GM12865 (cell line): ENCODE data around the gene KCNIP4.

Source experiments
- DNase-seq: peaks from one replicate; pipeline ENCODE4 v3.0.0; 2010; ENCODE audit warnings: low read depth
- H3K4me3 ChIP-seq: 2 replicates; pipeline ENCODE4 v1.5.1; 2011; ENCODE audit warnings: mild to moderate bottlenecking, low read depth, low read length, control low read depth
- TF ChIP-seq, protein P1 (sequence below): IDR thresholded peaks from 2 replicates; pipeline ENCODE4 v1.5.1; 2011; ENCODE audit warnings: low read length, control low read depth, low read depth, inconsistent platforms; ENCODE audit not compliant: insufficient read depth; ENCODE audit errors: missing control alignments

KCNIP4 gene

DNA sequence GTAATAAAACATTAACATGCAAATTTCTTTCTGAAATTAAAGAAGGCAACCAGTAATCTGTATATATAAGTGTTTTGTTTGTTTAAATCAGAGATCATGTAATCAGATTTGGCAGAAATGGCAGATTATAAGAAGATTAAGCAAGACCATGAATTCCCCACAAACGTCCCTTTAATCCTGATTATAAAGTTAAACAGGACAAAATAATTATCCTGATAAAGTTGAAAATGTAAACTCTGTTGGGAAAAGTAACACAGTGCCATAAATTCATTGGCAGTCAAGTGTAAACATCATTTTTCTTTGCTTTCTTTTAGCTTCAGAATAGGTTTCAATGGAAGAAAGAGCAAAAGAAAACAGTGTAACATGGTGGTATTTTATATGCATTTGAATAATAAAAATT lies 256.3 kb downstream of the KCNIP4 start:
- TF ChIP-seq, protein P1, sequence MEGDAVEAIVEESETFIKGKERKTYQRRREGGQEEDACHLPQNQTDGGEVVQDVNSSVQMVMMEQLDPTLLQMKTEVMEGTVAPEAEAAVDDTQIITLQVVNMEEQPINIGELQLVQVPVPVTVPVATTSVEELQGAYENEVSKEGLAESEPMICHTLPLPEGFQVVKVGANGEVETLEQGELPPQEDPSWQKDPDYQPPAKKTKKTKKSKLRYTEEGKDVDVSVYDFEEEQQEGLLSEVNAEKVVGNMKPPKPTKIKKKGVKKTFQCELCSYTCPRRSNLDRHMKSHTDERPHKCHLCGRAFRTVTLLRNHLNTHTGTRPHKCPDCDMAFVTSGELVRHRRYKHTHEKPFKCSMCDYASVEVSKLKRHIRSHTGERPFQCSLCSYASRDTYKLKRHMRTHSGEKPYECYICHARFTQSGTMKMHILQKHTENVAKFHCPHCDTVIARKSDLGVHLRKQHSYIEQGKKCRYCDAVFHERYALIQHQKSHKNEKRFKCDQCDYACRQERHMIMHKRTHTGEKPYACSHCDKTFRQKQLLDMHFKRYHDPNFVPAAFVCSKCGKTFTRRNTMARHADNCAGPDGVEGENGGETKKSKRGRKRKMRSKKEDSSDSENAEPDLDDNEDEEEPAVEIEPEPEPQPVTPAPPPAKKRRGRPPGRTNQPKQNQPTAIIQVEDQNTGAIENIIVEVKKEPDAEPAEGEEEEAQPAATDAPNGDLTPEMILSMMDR = no peak
- no peak for DNase-seq
- no peak overlapping the region for H3K4me3 ChIP-seq

DNA sequence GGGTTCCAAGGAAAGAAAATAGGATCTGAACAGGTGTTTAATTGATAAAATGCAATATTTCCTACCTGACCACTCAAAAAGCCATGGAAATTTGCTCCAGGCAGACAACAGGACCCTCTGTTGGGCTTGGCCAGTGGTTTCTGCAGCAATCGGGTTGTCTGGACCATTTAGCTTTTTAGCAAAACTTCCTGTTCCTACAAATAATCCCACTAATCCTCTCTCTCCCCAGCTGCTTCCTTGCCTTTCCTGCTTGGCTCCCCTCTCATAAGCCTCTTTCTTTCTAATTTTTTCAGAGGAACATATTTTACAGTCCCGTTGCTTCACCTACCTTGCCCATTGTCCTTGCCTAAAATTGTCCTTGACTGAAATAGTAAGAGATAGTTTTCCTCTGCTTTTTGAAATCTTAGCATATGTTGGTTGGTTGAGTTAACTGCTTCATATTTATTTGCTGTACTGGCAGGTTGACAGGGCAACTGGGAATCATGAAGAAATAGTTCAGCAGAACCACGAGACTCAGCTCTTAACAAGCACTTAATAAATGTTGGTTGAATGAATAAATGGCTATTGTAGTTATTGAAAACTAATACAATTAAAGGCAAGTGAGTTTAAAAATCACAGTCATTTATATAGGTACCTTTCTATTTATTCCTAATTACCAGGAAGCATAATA lies 259.8 kb downstream of the KCNIP4 start:
- TF ChIP-seq, protein P1 = no peak
- DNase-seq = no peak

DNA sequence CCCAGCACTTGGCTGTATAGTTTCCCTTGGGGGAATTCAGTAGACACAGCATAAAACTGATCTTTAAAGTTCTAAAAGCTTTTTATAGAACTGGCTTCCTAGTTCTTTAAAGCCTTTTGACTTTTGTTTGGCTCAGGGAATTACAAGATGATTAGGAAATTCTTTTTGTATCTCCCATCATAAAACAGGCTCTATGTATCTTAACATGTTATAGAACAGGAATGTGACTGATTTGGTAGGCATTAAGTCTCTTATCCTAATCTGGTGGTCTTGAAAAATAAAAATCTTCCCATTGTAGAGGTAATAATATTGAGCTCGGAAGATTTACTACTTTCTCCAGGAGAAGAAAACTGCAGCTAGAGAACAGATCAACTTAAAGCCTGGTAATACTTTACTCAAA lies 262.7 kb downstream of the KCNIP4 start:
- DNase-seq = no peak
- TF ChIP-seq, protein P1 = no peak
- H3K4me3 ChIP-seq = no peak overlapping the region

More for the DNA sequence above, 259.8 kb downstream of the KCNIP4 start:
- H3K4me3 ChIP-seq = no peak overlapping the region

DNA sequence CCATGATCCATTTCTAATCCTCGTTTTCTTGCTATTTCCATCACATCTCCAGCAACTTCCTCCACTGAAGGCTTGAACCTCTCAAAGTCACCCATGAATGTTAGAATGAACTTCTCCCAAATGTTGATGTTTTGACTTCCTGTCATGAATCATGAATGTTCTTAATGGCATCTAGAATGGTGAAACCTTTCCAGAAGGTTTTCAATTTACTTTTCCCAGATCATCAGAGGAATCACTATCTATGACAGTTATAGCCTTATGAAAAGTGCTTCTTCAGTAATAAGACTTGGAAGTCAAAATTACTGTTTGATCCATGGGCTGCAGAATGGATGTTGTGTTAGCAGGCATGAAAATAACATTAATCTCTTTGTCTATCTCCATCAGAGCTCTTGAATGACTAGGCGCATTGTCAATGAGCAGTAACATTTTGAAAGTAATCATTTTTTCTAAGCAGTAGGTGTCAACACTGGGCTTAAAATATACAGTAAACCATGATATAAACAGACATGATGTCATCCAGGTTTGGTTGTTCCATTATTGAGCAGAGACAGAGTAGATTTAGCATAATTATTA lies 268.2 kb downstream of the KCNIP4 start:
- DNase-seq = no peak
- TF ChIP-seq, protein P1 = no peak
- no peak overlapping the region for H3K4me3 ChIP-seq

DNA sequence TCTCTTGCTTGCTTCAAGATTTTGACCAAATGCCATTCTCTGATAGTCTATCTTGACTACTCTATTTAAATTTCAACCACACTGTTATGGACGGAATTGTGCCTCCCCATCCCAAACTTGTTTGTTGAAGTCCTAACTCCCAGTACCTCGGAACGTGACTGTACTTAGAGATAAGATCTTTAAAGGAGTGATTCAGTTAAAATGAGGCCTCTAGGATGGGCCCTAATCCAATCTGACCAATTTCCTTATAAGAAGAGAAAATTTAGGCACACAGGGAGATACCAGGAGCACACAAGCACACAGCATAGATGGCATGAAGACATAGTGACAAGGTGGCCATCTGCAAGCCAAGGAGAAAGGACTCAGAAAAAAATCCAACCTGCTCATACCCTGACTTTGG lies 269.9 kb downstream of the KCNIP4 start:
- H3K4me3 ChIP-seq = no peak overlapping the region
- DNase-seq = no peak

DNA sequence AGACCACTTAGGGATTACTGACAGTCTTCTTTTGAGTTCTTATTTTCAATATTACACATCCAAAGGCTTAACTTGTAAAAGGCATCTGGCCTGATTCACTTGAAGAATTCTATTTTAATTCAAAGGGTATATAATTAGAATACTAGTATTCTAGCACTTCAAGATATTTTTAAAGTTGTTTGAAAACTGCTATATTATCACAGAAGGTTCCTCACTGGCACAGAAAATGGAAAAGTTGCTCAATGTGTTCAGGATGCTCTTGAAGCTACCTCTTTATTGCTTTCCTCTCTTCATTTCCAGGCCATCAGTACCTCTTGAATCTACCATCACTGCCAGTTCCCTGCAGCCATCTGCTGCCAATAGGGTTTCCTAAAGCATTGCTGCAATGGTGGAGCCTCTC lies 271.4 kb downstream of the KCNIP4 start:
- no peak overlapping the region for H3K4me3 ChIP-seq
- TF ChIP-seq, protein P1 = no peak
- DNase-seq = no peak

More for the DNA sequence above, 269.9 kb downstream of the KCNIP4 start:
- TF ChIP-seq, protein P1 = no peak

DNA sequence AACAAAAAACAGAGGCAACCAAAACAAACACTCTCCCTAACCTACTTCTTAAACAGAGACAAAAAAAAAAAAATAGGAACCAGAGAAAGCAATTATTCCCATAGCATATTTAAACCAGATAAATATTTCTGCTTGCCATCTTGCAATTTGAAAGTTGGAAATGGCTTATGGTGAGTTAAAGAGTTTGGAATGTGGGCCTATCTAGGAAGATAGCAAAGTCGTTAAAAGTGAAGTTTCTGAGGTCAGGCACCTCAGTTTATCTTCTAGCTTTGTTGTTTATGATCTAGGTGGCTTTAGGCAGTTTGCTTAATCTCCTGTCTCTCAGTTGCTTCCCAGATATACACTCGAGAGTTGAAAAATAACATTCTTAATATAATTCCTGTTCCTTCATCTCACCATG lies 284.2 kb downstream of the KCNIP4 start:
- DNase-seq = no peak
- H3K4me3 ChIP-seq = no peak overlapping the region
- TF ChIP-seq, protein P1 = no peak
